Gastrocnemius medialis (tissue), 4 donors: ENCODE data around the gene COL23A1. TPM values are rescaled to one million over a fixed set of nuclear protein-coding genes. Genes with fewer than 3 reads are reported as not detected.

Experiments used
- ATAC-seq, 2 donors: fragments of 150-250 bp; one replicate each; pipeline ENCODE4 v1.9.1; 2016
- DNase-seq, 2 donors: peaks; one replicate each; pipeline ENCODE4 v3.0.0-alpha.2; 2019
- H3K27ac ChIP-seq, 4 donors: fragments of 200-600 bp; sonication (generic); 1 replicate in 1 of 4; 2 replicates in 3 of 4; pipeline ENCODE4 v1.5.1; 2016 to 2018; ENCODE audit warnings: mild to moderate bottlenecking in 2 of 4, moderate library complexity in 1 of 4
- H3K27me3 ChIP-seq, 3 donors: fragments of 200-600 bp; sonication (generic) in 2 of 3; 1 replicate in 1 of 3; 2 replicates in 2 of 3; pipeline versions ENCODE4 v1.5.1 to v1.6.0; 2016 to 2019; ENCODE audit warnings: mild to moderate bottlenecking in 1 of 3, moderate library complexity in 1 of 3
- H3K36me3 ChIP-seq, 2 donors: fragments of 200-600 bp; sonication (generic) in 1 of 2; one replicate each; pipeline ENCODE4 v1.5.1; 2017 to 2018
- H3K4me1 ChIP-seq, 2 donors: fragments of 200-600 bp; sonication (generic) in 1 of 2; one replicate each; pipeline ENCODE4 v1.5.1; 2016 to 2017; ENCODE audit warnings: mild to moderate bottlenecking in 2 of 2
- H3K4me3 ChIP-seq, 4 donors: fragments of 200-600 bp; sonication (generic) in 3 of 4; 1 replicate in 1 of 4; 2 replicates in 3 of 4; pipeline ENCODE4 v1.5.1; 2016 to 2019; ENCODE audit warnings: mild to moderate bottlenecking in 2 of 4
- H3K9me3 ChIP-seq, 3 donors: fragments of 200-600 bp; sonication (generic) in 2 of 3; 1 replicate in 1 of 3; 2 replicates in 2 of 3; pipeline ENCODE4 v1.5.1; 2016 to 2019
- CTCF ChIP-seq, 5 experiments: fragments of 450-650 bp in 3 of 5; fragments of 200-600 bp in 2 of 5; sonication (generic) in 2 of 5; IDR thresholded peaks in 4 of 5; conservative IDR thresholded peaks in 1 of 5; 1 replicate in 4 of 5; 2 replicates in 1 of 5; pipeline ENCODE4 v1.5.1; 2016 to 2019; ENCODE audit warnings: antibody characterized with exemption in 5 of 5, mild to moderate bottlenecking in 3 of 5, moderate library complexity in 3 of 5
- POLR2A ChIP-seq, 2 donors: fragments of 450-650 bp; IDR thresholded peaks; one replicate each; pipeline ENCODE4 v1.6.1; 2017; ENCODE audit warnings: antibody characterized with exemption in 2 of 2, mild to moderate bottlenecking in 2 of 2, moderate library complexity in 2 of 2
- in situ Hi-C, 4 donors: fragments of 200-750 bp; cut with MboI; loops; one replicate each; pipeline versions ENCODE4 v1.15.0 to v1.8.0; 2017; ENCODE audit warnings: low sequenced_read_pairs in 4 of 4
- intact Hi-C: fragments of 100-400 bp; cut with DNase I; formaldehyde crosslinking; loops from one replicate; pipeline ENCODE4 v1.15.1; 2023; ENCODE audit warnings: low total_unique reads
- total RNA-seq, 4 donors: library from RNA; depleted of rRNA; stranded (reverse); fragments of >200 nt; gene quantifications; one replicate each; pipeline versions ENCODE4 v1.1.0 to v1.2.3, GENCODE V29; 2016

The COL23A1 gene
- total RNA-seq, 4 donors from 2014 or later, result 0.62 to 1.1 (median 0.97) TPM; not detected in 1

GRCh38 chr5:178287791-178288105 lies 302.4 kb downstream of the COL23A1 start:
- Histone ChIP-seq H3K4me1 (peaks cover 2 to 9% of the 10 kb centered on the region in 2 donors), H3K9me3 (peaks cover 0 to 8% (median 6%) of the 10 kb centered on the region in 3 donors), H3K27ac (no peak overlapping the region), H3K36me3 (no peaks in the 10 kb centered on the region), H3K4me3 (no peak overlapping the region), H3K27me3 (peaks cover 0 to 19% (median 15%) of the 10 kb centered on the region in 3 donors)
- TF ChIP-seq CTCF (IDR thresholded peaks at IDR 0.05 in 4 of 5, conservative IDR thresholded peaks at IDR 0.05 in 1 of 5) (no peak), POLR2A (IDR thresholded peaks at IDR 0.05) (no peak)
- intact Hi-C loops, result loop anchor here (10.0 kb wide), 1 partner anchor 447 kb away; the partner anchor contains the start of gene ZNF354A
- DNase-seq, result no peak
- in situ Hi-C loops, result loop anchor here in 2 of 4 donors (10.0 to 25.0 kb wide), 3 partner anchors 267 to 1200 kb away; no protein-coding TSS in a partner anchor
- ATAC-seq, result no peak

- in situ Hi-C loops (loop anchor here in 2 of 4 donors (10.0 to 25.0 kb wide), 3 partner anchors 268 to 1200 kb away; no protein-coding TSS in a partner anchor), intact Hi-C loops (loop anchor here (10.0 kb wide), 1 partner anchor 448 kb away; the partner anchor contains the start of gene ZNF354A)
- Histone ChIP-seq H3K4me3 (no peak overlapping the region), H3K27ac (no peak overlapping the region), H3K27me3 (peaks cover 0 to 19% (median 15%) of the 10 kb centered on the region in 3 donors), H3K4me1 (peaks cover 2 to 9% of the 10 kb centered on the region in 2 donors), H3K9me3 (peaks cover 0 to 8% (median 6%) of the 10 kb centered on the region in 3 donors), H3K36me3 (no peaks in the 10 kb centered on the region)
- DNase-seq, result no peak
- no peak for ATAC-seq
- no peak for TF ChIP-seq POLR2A (IDR thresholded peaks at IDR 0.05)
- TF ChIP-seq CTCF (IDR thresholded peaks at IDR 0.05 in 4 of 5, conservative IDR thresholded peaks at IDR 0.05 in 1 of 5), result no peak
Observed at GRCh38 chr5:178287091-178287790, 303.0 kb downstream of the COL23A1 start.

GRCh38 chr5:178286226-178287090 lies 303.7 kb downstream of the COL23A1 start:
- Histone ChIP-seq H3K4me3 (no peak overlapping the region), H3K27ac (no peak overlapping the region), H3K4me1 (peaks cover 2 to 9% of the 10 kb centered on the region in 2 donors), H3K27me3 (peaks cover 0 to 19% (median 15%) of the 10 kb centered on the region in 3 donors), H3K36me3 (no peaks in the 10 kb centered on the region), H3K9me3 (peaks cover 0 to 8% (median 6%) of the 10 kb centered on the region in 3 donors)
- intact Hi-C loops, result loop anchor here (10.0 kb wide), 1 partner anchor 448 kb away; the partner anchor contains the start of gene ZNF354A
- no peak for ATAC-seq
- no peak for DNase-seq
- in situ Hi-C loops, result loop anchor here in 2 of 4 donors (10.0 to 25.0 kb wide), 3 partner anchors 268 to 1201 kb away; no protein-coding TSS in a partner anchor
- TF ChIP-seq POLR2A (IDR thresholded peaks at IDR 0.05) (no peak), CTCF (IDR thresholded peaks at IDR 0.05 in 4 of 5, conservative IDR thresholded peaks at IDR 0.05 in 1 of 5) (no peak)

GRCh38 chr5:178285399-178286225 lies 304.6 kb downstream of the COL23A1 start:
- intact Hi-C loops, result loop anchor here (10.0 kb wide), 1 partner anchor 449 kb away; the partner anchor contains the start of gene ZNF354A
- DNase-seq (no peak), ATAC-seq (no peak)
- in situ Hi-C loops, result loop anchor here in 2 of 4 donors (10.0 to 25.0 kb wide), 3 partner anchors 269 to 1202 kb away; no protein-coding TSS in a partner anchor
- peaks cover 0 to 19% (median 15%) of the 10 kb centered on the region in 3 donors for H3K27me3 ChIP-seq
- peaks cover 2 to 9% of the 10 kb centered on the region in 2 donors for H3K4me1 ChIP-seq
- peaks cover 0 to 8% (median 6%) of the 10 kb centered on the region in 3 donors for H3K9me3 ChIP-seq
- no peak overlapping the region for H3K27ac ChIP-seq
- no peak overlapping the region for H3K4me3 ChIP-seq
- H3K36me3 ChIP-seq, result no peaks in the 10 kb centered on the region
- TF ChIP-seq CTCF (IDR thresholded peaks at IDR 0.05 in 4 of 5, conservative IDR thresholded peaks at IDR 0.05 in 1 of 5) (no peak), POLR2A (IDR thresholded peaks at IDR 0.05) (no peak)
